HepG2 (cell line): ENCODE results near the gene ZNF618. TPM values are rescaled to one million over a fixed set of nuclear protein-coding genes. Genes with fewer than 3 reads are reported as not detected.

Source experiments
- ARNT2 ChIP-seq: sonication (generic); formaldehyde crosslinking; IDR thresholded peaks from 2 replicates; pipeline ENCODE4 v1.8.0; 2022; ENCODE audit warnings: mild to moderate bottlenecking, low read depth, missing genetic modification reagents, moderate library complexity
- BHLHE40 ChIP-seq: IDR thresholded peaks from 2 replicates; pipeline ENCODE4 v1.6.1; 2011; ENCODE audit warnings: low read length, improper control_type of control experiment
- DPF2 ChIP-seq: sonication (generic); formaldehyde crosslinking; IDR thresholded peaks from 2 replicates; pipeline ENCODE4 v1.4.0; 2020; ENCODE audit warnings: mild to moderate bottlenecking, low read depth, missing genetic modification reagents, borderline replicate concordance
- JUNB ChIP-seq: sonication (generic); formaldehyde crosslinking; IDR thresholded peaks from 2 replicates; pipeline ENCODE4 v1.8.0; 2022; ENCODE audit warnings: missing genetic modification reagents, mild to moderate bottlenecking, borderline replicate concordance
- PHF5A ChIP-seq: IDR thresholded peaks from one replicate; pipeline ENCODE4 v1.6.1; 2018; ENCODE audit warnings: low read depth, missing genetic modification reagents; ENCODE audit not compliant: unreplicated experiment
- RXRB ChIP-seq: IDR thresholded peaks from 2 replicates; pipeline ENCODE4 v1.6.1; 2016; ENCODE audit warnings: borderline replicate concordance, missing genetic modification reagents, missing compliant biosample characterization
- SMARCC2 ChIP-seq: fragments of 450-650 bp; IDR thresholded peaks from 2 replicates; pipeline ENCODE4 v1.6.1; 2017; ENCODE audit warnings: antibody characterized with exemption, mild to moderate bottlenecking
- SP5 ChIP-seq: IDR thresholded peaks from 2 replicates; pipeline ENCODE4 v1.6.1; 2016; ENCODE audit warnings: low read depth, borderline replicate concordance
- TOPORS ChIP-seq: sonication (generic); formaldehyde crosslinking; IDR thresholded peaks from 2 replicates; pipeline ENCODE4 v1.8.0; 2023; ENCODE audit warnings: mild to moderate bottlenecking, missing genetic modification reagents
- TSC22D2 ChIP-seq: sonication (generic); formaldehyde crosslinking; IDR thresholded peaks from 2 replicates; pipeline ENCODE4 v1.5.1; 2020; ENCODE audit warnings: missing genetic modification reagents, mild to moderate bottlenecking, borderline replicate concordance
- polyA plus RNA-seq, 8 experiments: library from polyadenylated mRNA; depleted of rRNA in 3 of 8; stranded (reverse) in 7 of 8; unstranded in 1 of 8; fragments of >200 nt; fragmentation: Illumina TruSeq in 4 of 8; extraction: Trizol in 4 of 8; gene quantifications; 2 replicates each; pipeline versions ENCODE4 v1.2.1 to v1.2.3, GENCODE V29; 2011 to 2016; ENCODE audit warnings: low read depth in 4 of 8, missing spikeins in 1 of 8, mixed read lengths in 1 of 8; ENCODE audit not compliant: insufficient read depth in 1 of 8
- total RNA-seq, 5 experiments: library from RNA; depleted of rRNA; stranded (reverse); fragments of >200 nt; fragmentation: Illumina TruSeq; extraction: Trizol; gene quantifications; 2 replicates each; pipeline ENCODE4 v1.2.3, GENCODE V29; 2016; ENCODE audit warnings: low read depth in 1 of 5
- TF ChIP-seq, protein P1 (sequence below): sonication (generic); formaldehyde crosslinking; IDR thresholded peaks from 2 replicates; pipeline ENCODE4 v1.8.1; 2023; ENCODE audit warnings: mild to moderate bottlenecking, inconsistent platforms, moderate library complexity, missing genetic modification reagents, borderline replicate concordance
- TF ChIP-seq, protein P2 (sequence below): sonication (generic); formaldehyde crosslinking; IDR thresholded peaks from 2 replicates; pipeline ENCODE4 v1.4.0; 2020; ENCODE audit warnings: missing genetic modification reagents, borderline replicate concordance
- TF ChIP-seq, protein P3 (sequence below): sonication (generic); formaldehyde crosslinking; IDR thresholded peaks from 2 replicates; pipeline ENCODE4 v1.4.0; 2020; ENCODE audit warnings: mild to moderate bottlenecking, missing genetic modification reagents
- TF ChIP-seq, protein P4 (sequence below): fragments of 450-650 bp; IDR thresholded peaks from 2 replicates; pipeline ENCODE4 v1.6.1; 2017; ENCODE audit warnings: mild to moderate bottlenecking
- TF ChIP-seq, protein P5 (sequence below): sonication (generic); formaldehyde crosslinking; IDR thresholded peaks from 2 replicates; pipeline ENCODE4 v1.4.0; 2020; ENCODE audit warnings: low read depth, mild to moderate bottlenecking, missing genetic modification reagents
- TF ChIP-seq, protein P6 (sequence below): IDR thresholded peaks from 2 replicates; pipeline ENCODE4 v1.6.1; 2016; ENCODE audit warnings: missing compliant biosample characterization, missing genetic modification reagents, borderline replicate concordance

Gene ZNF618
- total and polyA plus RNA-seq, 2 of the 13 experiments (the other 11 are each of a cell fraction or from before 2014, with no cell fraction given): 0.07 TPM

DNA sequence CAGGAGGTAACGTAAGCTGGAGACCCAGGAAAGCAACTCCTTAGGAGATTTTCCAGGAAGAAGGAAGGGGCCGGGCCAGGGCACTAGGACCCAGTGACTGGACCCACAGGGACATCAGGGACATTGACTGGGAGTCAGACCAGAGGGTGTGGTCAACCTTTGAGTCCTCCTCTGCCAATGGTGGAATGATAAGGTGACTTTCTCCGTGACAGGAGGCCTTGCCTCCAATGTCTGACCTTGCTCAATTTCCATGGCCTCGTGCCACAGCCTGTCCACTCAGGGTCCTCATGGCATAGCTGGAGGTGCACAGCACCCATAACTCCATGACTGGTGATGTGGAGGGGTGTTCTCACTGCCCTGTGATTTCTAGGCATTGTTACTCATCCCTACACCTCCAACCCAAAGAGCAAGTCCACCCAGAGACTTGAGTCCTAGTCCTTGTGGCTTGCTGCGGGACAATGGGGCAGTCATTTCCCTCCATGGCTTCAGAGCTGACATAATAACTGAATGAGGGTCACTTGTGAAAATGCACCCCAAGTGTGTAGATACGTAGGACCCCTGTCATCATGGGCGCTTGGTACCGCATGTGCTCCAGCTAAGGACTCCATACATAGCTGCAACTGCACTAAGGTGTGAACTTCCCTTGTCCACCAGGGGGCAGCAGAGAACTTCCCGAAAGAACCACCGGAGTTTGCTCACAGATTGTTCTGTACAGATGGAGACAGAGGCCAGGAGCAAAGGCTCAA, 206.1 kb downstream of the ZNF618 start (continued):
- TF ChIP-seq SMARCC2 (no peak), BHLHE40 (no peak), RXRB (CRISPR knock-in tag) (peak; percentile 73), TOPORS (no peak; the same call in 1 of the 2 replicates), ARNT2 (CRISPR knock-in tag) (no peak; the same call in 1 of the 2 replicates), SP5 (CRISPR knock-in tag) (peak; percentile 80), DPF2 (CRISPR knock-in tag) (peak; percentile 51; the same call in 1 of the 2 replicates), TSC22D2 (CRISPR knock-in tag) (0 out of 2 replicates have a peak, but pooled peaks have one; percentile 41), PHF5A (CRISPR knock-in tag) (peak; percentile 81), JUNB (CRISPR knock-in tag) (no peak)
- TF ChIP-seq, protein P1, sequence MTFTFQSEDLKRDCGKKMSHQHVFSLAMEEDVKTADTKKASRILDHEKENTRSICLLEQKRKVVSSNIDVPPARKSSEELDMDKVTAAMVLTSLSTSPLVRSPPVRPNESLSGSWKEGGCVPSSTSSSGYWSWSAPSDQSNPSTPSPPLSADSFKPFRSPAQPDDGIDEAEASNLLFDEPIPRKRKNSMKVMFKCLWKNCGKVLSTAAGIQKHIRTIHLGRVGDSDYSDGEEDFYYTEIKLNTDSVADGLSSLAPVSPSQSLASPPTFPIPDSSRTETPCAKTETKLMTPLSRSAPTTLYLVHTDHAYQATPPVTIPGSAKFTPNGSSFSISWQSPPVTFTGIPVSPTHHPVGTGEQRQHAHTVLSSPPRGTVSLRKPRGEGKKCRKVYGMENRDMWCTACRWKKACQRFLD: 0 out of 2 replicates have a peak, but pooled peaks have one; percentile 39
- TF ChIP-seq, protein P2, sequence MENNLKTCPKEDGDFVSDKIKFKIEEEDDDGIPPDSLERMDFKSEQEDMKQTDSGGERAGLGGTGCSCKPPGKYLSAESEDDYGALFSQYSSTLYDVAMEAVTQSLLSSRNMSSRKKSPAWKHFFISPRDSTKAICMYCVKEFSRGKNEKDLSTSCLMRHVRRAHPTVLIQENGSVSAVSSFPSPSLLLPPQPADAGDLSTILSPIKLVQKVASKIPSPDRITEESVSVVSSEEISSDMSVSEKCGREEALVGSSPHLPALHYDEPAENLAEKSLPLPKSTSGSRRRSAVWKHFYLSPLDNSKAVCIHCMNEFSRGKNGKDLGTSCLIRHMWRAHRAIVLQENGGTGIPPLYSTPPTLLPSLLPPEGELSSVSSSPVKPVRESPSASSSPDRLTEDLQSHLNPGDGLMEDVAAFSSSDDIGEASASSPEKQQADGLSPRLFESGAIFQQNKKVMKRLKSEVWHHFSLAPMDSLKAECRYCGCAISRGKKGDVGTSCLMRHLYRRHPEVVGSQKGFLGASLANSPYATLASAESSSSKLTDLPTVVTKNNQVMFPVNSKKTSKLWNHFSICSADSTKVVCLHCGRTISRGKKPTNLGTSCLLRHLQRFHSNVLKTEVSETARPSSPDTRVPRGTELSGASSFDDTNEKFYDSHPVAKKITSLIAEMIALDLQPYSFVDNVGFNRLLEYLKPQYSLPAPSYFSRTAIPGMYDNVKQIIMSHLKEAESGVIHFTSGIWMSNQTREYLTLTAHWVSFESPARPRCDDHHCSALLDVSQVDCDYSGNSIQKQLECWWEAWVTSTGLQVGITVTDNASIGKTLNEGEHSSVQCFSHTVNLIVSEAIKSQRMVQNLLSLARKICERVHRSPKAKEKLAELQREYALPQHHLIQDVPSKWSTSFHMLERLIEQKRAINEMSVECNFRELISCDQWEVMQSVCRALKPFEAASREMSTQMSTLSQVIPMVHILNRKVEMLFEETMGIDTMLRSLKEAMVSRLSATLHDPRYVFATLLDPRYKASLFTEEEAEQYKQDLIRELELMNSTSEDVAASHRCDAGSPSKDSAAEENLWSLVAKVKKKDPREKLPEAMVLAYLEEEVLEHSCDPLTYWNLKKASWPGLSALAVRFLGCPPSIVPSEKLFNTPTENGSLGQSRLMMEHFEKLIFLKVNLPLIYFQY (CRISPR knock-in tag): peak; percentile 50; the same call in 1 of the 2 replicates
- TF ChIP-seq, protein P3, sequence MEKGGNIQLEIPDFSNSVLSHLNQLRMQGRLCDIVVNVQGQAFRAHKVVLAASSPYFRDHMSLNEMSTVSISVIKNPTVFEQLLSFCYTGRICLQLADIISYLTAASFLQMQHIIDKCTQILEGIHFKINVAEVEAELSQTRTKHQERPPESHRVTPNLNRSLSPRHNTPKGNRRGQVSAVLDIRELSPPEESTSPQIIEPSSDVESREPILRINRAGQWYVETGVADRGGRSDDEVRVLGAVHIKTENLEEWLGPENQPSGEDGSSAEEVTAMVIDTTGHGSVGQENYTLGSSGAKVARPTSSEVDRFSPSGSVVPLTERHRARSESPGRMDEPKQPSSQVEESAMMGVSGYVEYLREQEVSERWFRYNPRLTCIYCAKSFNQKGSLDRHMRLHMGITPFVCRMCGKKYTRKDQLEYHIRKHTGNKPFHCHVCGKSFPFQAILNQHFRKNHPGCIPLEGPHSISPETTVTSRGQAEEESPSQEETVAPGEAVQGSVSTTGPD (CRISPR knock-in tag): 0 out of 2 replicates have a peak, but pooled peaks have one; percentile 18
- TF ChIP-seq, protein P4, sequence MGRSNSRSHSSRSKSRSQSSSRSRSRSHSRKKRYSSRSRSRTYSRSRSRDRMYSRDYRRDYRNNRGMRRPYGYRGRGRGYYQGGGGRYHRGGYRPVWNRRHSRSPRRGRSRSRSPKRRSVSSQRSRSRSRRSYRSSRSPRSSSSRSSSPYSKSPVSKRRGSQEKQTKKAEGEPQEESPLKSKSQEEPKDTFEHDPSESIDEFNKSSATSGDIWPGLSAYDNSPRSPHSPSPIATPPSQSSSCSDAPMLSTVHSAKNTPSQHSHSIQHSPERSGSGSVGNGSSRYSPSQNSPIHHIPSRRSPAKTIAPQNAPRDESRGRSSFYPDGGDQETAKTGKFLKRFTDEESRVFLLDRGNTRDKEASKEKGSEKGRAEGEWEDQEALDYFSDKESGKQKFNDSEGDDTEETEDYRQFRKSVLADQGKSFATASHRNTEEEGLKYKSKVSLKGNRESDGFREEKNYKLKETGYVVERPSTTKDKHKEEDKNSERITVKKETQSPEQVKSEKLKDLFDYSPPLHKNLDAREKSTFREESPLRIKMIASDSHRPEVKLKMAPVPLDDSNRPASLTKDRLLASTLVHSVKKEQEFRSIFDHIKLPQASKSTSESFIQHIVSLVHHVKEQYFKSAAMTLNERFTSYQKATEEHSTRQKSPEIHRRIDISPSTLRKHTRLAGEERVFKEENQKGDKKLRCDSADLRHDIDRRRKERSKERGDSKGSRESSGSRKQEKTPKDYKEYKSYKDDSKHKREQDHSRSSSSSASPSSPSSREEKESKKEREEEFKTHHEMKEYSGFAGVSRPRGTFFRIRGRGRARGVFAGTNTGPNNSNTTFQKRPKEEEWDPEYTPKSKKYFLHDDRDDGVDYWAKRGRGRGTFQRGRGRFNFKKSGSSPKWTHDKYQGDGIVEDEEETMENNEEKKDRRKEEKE: no peak
- TF ChIP-seq, protein P5, sequence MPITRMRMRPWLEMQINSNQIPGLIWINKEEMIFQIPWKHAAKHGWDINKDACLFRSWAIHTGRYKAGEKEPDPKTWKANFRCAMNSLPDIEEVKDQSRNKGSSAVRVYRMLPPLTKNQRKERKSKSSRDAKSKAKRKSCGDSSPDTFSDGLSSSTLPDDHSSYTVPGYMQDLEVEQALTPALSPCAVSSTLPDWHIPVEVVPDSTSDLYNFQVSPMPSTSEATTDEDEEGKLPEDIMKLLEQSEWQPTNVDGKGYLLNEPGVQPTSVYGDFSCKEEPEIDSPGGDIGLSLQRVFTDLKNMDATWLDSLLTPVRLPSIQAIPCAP (CRISPR knock-in tag): no peak
- TF ChIP-seq, protein P6, sequence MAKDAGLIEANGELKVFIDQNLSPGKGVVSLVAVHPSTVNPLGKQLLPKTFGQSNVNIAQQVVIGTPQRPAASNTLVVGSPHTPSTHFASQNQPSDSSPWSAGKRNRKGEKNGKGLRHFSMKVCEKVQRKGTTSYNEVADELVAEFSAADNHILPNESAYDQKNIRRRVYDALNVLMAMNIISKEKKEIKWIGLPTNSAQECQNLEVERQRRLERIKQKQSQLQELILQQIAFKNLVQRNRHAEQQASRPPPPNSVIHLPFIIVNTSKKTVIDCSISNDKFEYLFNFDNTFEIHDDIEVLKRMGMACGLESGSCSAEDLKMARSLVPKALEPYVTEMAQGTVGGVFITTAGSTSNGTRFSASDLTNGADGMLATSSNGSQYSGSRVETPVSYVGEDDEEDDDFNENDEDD (CRISPR knock-in tag): peak; percentile 78
